HepG2 (cell line): ENCODE measurements around the gene ATP5F1E. TPM values are rescaled to one million over a fixed set of nuclear protein-coding genes. Genes with fewer than 3 reads are reported as not detected.

Experiments used
- AKAP8 ChIP-seq: sonication (generic); formaldehyde crosslinking; IDR thresholded peaks from 2 replicates; pipeline ENCODE4 v1.5.1; 2020; ENCODE audit warnings: mild to moderate bottlenecking, missing genetic modification reagents
- CC2D1A ChIP-seq: sonication (generic); formaldehyde crosslinking; IDR thresholded peaks from 2 replicates; pipeline ENCODE4 v1.8.1; 2023; ENCODE audit warnings: mild to moderate bottlenecking, missing genetic modification reagents
- ETS1 ChIP-seq: sonication (generic); formaldehyde crosslinking; IDR thresholded peaks from 2 replicates; pipeline ENCODE4 v1.4.0; 2020; ENCODE audit warnings: missing genetic modification reagents
- GATA4 ChIP-seq: sonication (generic); IDR thresholded peaks from 2 replicates; pipeline ENCODE4 v1.6.1; 2016; ENCODE audit warnings: antibody characterized with exemption, low read depth, borderline replicate concordance
- ISL2 ChIP-seq: sonication (generic); formaldehyde crosslinking; IDR thresholded peaks from 2 replicates; pipeline ENCODE4 v1.5.0; 2020; ENCODE audit warnings: missing genetic modification reagents
- KDM3A ChIP-seq: IDR thresholded peaks from 2 replicates; pipeline ENCODE4 v1.6.1; 2018; ENCODE audit warnings: low read depth, missing compliant biosample characterization
- KLF12 ChIP-seq: sonication (generic); formaldehyde crosslinking; IDR thresholded peaks from 2 replicates; pipeline ENCODE4 v1.4.0; 2020; ENCODE audit warnings: missing genetic modification reagents, borderline replicate concordance
- MAF1 ChIP-seq: sonication (generic); formaldehyde crosslinking; IDR thresholded peaks from 2 replicates; pipeline ENCODE4 v1.5.0; 2020; ENCODE audit warnings: missing genetic modification reagents, borderline replicate concordance
- MYNN ChIP-seq: sonication (generic); formaldehyde crosslinking; IDR thresholded peaks from 2 replicates; pipeline ENCODE4 v1.4.0; 2020; ENCODE audit warnings: mild to moderate bottlenecking, low read depth, missing genetic modification reagents
- NFKBIZ ChIP-seq: IDR thresholded peaks from 2 replicates; pipeline ENCODE4 v1.6.1; 2018; ENCODE audit warnings: missing genetic modification reagents, missing compliant biosample characterization
- PRMT3 ChIP-seq: sonication (generic); formaldehyde crosslinking; IDR thresholded peaks from 2 replicates; pipeline ENCODE4 v1.8.1; 2022; ENCODE audit warnings: low read depth, mild to moderate bottlenecking, moderate library complexity, missing genetic modification reagents, borderline replicate concordance
- ZBTB38 ChIP-seq: sonication (generic); formaldehyde crosslinking; IDR thresholded peaks from 2 replicates; pipeline ENCODE4 v1.5.1; 2020; ENCODE audit warnings: mild to moderate bottlenecking, missing genetic modification reagents
- ZBTB42 ChIP-seq: sonication (generic); formaldehyde crosslinking; IDR thresholded peaks from 2 replicates; pipeline ENCODE4 v1.5.0; 2020; ENCODE audit warnings: mild to moderate bottlenecking, missing genetic modification reagents
- ZNF337 ChIP-seq: sonication (generic); formaldehyde crosslinking; IDR thresholded peaks from 2 replicates; pipeline ENCODE4 v1.5.1; 2020; ENCODE audit warnings: missing genetic modification reagents, low read depth, mild to moderate bottlenecking, borderline replicate concordance
- ZNF446 ChIP-seq: sonication (generic); formaldehyde crosslinking; IDR thresholded peaks from 2 replicates; pipeline ENCODE4 v1.5.0; 2020; ENCODE audit warnings: mild to moderate bottlenecking, missing genetic modification reagents
- ZNF749 ChIP-seq: sonication (generic); formaldehyde crosslinking; IDR thresholded peaks from 2 replicates; pipeline ENCODE4 v1.8.0; 2022; ENCODE audit warnings: mild to moderate bottlenecking, missing genetic modification reagents, moderate library complexity, borderline replicate concordance
- ZNF883 ChIP-seq: sonication (generic); formaldehyde crosslinking; IDR thresholded peaks from 2 replicates; pipeline ENCODE4 v1.5.1; 2020; ENCODE audit warnings: mild to moderate bottlenecking, missing genetic modification reagents; ENCODE audit errors: not compliant biosample characterization
- polyA plus RNA-seq, 8 experiments: library from polyadenylated mRNA; depleted of rRNA in 3 of 8; stranded (reverse) in 7 of 8; unstranded in 1 of 8; fragments of >200 nt; fragmentation: Illumina TruSeq in 4 of 8; extraction: Trizol in 4 of 8; gene quantifications; 2 replicates each; pipeline versions ENCODE4 v1.2.1 to v1.2.3, GENCODE V29; 2011 to 2016; ENCODE audit warnings: low read depth in 4 of 8, missing spikeins in 1 of 8, mixed read lengths in 1 of 8; ENCODE audit not compliant: insufficient read depth in 1 of 8
- total RNA-seq, 5 experiments: library from RNA; depleted of rRNA; stranded (reverse); fragments of >200 nt; fragmentation: Illumina TruSeq; extraction: Trizol; gene quantifications; 2 replicates each; pipeline ENCODE4 v1.2.3, GENCODE V29; 2016; ENCODE audit warnings: low read depth in 1 of 5
- TF ChIP-seq, protein P1 (sequence below): sonication (generic); formaldehyde crosslinking; IDR thresholded peaks from 2 replicates; pipeline ENCODE4 v1.4.0; 2020; ENCODE audit warnings: missing genetic modification reagents, borderline replicate concordance
- TF ChIP-seq, protein P2 (sequence below): sonication (generic); formaldehyde crosslinking; IDR thresholded peaks from 2 replicates; pipeline ENCODE4 v1.9.0; 2021; ENCODE audit warnings: missing genetic modification reagents, mild to moderate bottlenecking, borderline replicate concordance
- TF ChIP-seq, protein P3 (sequence below): sonication (generic); formaldehyde crosslinking; IDR thresholded peaks from 2 replicates; pipeline ENCODE4 v1.9.0; 2022; ENCODE audit warnings: missing genetic modification reagents, mild to moderate bottlenecking, borderline replicate concordance
- TF ChIP-seq, protein P4 (sequence below): sonication (generic); formaldehyde crosslinking; IDR thresholded peaks from 2 replicates; pipeline ENCODE4 v1.8.0; 2022; ENCODE audit warnings: missing genetic modification reagents, mild to moderate bottlenecking, borderline replicate concordance

ATP5F1E gene
- total and polyA plus RNA-seq, 2 of the 13 experiments (the other 11 are each of a cell fraction or from before 2014, with no cell fraction given), result 121 to 134 TPM

- no peak for TF ChIP-seq ZNF749 (CRISPR knock-in tag)
- no peak for TF ChIP-seq PRMT3
- TF ChIP-seq KLF12 (CRISPR knock-in tag), result no peak
- 0 out of 2 replicates have a peak, but pooled peaks have one; percentile 12 for TF ChIP-seq AKAP8 (CRISPR knock-in tag)
- no peak for TF ChIP-seq NFKBIZ (CRISPR knock-in tag)
- TF ChIP-seq, protein P1, sequence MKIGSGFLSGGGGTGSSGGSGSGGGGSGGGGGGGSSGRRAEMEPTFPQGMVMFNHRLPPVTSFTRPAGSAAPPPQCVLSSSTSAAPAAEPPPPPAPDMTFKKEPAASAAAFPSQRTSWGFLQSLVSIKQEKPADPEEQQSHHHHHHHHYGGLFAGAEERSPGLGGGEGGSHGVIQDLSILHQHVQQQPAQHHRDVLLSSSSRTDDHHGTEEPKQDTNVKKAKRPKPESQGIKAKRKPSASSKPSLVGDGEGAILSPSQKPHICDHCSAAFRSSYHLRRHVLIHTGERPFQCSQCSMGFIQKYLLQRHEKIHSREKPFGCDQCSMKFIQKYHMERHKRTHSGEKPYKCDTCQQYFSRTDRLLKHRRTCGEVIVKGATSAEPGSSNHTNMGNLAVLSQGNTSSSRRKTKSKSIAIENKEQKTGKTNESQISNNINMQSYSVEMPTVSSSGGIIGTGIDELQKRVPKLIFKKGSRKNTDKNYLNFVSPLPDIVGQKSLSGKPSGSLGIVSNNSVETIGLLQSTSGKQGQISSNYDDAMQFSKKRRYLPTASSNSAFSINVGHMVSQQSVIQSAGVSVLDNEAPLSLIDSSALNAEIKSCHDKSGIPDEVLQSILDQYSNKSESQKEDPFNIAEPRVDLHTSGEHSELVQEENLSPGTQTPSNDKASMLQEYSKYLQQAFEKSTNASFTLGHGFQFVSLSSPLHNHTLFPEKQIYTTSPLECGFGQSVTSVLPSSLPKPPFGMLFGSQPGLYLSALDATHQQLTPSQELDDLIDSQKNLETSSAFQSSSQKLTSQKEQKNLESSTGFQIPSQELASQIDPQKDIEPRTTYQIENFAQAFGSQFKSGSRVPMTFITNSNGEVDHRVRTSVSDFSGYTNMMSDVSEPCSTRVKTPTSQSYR (CRISPR knock-in tag), result no peak
- no peak for TF ChIP-seq ZNF446 (CRISPR knock-in tag)
- no peak for TF ChIP-seq KDM3A
- TF ChIP-seq MAF1 (CRISPR knock-in tag), result no peak
- TF ChIP-seq MYNN (CRISPR knock-in tag), result no peak
- peak; percentile 65; the same call in 1 of the 2 replicates for TF ChIP-seq ETS1 (CRISPR knock-in tag)
- TF ChIP-seq GATA4, result no peak
- TF ChIP-seq ISL2 (CRISPR knock-in tag), result no peak
- TF ChIP-seq ZBTB42, result no peak
- peak; percentile 16; the same call in 1 of the 2 replicates for TF ChIP-seq ZNF337
- TF ChIP-seq, protein P2, sequence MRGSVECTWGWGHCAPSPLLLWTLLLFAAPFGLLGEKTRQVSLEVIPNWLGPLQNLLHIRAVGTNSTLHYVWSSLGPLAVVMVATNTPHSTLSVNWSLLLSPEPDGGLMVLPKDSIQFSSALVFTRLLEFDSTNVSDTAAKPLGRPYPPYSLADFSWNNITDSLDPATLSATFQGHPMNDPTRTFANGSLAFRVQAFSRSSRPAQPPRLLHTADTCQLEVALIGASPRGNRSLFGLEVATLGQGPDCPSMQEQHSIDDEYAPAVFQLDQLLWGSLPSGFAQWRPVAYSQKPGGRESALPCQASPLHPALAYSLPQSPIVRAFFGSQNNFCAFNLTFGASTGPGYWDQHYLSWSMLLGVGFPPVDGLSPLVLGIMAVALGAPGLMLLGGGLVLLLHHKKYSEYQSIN, result no peak
- peak; percentile 82 for TF ChIP-seq ZNF883 (CRISPR knock-in tag)
- TF ChIP-seq, protein P3, sequence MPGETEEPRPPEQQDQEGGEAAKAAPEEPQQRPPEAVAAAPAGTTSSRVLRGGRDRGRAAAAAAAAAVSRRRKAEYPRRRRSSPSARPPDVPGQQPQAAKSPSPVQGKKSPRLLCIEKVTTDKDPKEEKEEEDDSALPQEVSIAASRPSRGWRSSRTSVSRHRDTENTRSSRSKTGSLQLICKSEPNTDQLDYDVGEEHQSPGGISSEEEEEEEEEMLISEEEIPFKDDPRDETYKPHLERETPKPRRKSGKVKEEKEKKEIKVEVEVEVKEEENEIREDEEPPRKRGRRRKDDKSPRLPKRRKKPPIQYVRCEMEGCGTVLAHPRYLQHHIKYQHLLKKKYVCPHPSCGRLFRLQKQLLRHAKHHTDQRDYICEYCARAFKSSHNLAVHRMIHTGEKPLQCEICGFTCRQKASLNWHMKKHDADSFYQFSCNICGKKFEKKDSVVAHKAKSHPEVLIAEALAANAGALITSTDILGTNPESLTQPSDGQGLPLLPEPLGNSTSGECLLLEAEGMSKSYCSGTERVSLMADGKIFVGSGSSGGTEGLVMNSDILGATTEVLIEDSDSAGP (CRISPR knock-in tag), result peak; percentile 23; the same call in 1 of the 2 replicates
- TF ChIP-seq ZBTB38, result no peak
- TF ChIP-seq CC2D1A, result no peak
- TF ChIP-seq, protein P4, sequence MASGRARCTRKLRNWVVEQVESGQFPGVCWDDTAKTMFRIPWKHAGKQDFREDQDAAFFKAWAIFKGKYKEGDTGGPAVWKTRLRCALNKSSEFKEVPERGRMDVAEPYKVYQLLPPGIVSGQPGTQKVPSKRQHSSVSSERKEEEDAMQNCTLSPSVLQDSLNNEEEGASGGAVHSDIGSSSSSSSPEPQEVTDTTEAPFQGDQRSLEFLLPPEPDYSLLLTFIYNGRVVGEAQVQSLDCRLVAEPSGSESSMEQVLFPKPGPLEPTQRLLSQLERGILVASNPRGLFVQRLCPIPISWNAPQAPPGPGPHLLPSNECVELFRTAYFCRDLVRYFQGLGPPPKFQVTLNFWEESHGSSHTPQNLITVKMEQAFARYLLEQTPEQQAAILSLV (CRISPR knock-in tag), result no peak
These were observed 26.5 kb downstream of the ATP5F1E start (continued) for GRCh38 chr20:59005523-59006166.
